Endothelial cell of umbilical vein (primary cell): ENCODE data around the gene LDHA.

Source experiments
- POLR2AphosphoS5 ChIP-seq: IDR thresholded peaks from 2 replicates; pipeline ENCODE4 v1.6.1; 2012; ENCODE audit warnings: low read depth, mild to moderate bottlenecking, control low read depth, low read length, moderate library complexity; ENCODE audit not compliant: insufficient read depth
- TF ChIP-seq, protein P1 (sequence below), 2 donors: IDR thresholded peaks; 1 replicate in 1 of 2; 2 replicates in 1 of 2; pipeline ENCODE4 v1.5.1; 2011; ENCODE audit warnings: low read length in 2 of 2, mild to moderate bottlenecking in 2 of 2, moderate library complexity in 2 of 2, control low read depth in 1 of 2, inconsistent platforms in 1 of 2, low read depth in 1 of 2; ENCODE audit not compliant: insufficient read depth in 1 of 2; ENCODE audit errors: extremely low read depth in 1 of 2

DNA sequence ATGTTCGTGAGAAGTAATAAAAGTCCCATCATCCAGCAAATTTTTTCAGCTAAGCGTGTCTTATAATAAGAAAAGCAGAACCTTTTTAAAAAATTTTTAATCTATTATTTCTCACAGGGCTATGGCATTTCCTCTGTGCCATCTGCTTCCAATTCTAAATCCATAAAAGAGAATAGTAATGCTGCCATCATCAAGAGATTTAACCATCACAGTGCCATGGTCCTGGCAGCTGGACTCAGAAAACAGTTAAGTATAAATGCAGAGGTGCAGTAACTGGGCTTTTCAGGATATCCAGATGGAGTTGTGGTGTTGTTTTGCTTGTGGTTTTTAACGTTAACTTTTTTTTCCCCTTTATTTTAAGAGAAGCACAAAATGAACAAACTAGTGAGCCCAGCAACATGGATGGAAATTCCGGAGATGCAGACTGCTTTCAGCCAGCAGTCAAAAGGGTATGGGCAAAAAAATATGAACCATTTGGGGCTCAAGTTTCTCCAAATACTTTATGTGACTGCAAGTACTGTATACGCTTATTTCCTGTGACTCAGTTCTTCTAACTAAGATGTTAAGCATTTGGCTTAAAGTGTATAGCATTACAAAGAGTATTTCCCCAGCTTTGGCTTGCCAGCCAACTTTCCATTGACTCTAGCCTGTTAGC lies 46.8 kb upstream of the LDHA start:
- no peak for TF ChIP-seq POLR2AphosphoS5
- TF ChIP-seq, protein P1, sequence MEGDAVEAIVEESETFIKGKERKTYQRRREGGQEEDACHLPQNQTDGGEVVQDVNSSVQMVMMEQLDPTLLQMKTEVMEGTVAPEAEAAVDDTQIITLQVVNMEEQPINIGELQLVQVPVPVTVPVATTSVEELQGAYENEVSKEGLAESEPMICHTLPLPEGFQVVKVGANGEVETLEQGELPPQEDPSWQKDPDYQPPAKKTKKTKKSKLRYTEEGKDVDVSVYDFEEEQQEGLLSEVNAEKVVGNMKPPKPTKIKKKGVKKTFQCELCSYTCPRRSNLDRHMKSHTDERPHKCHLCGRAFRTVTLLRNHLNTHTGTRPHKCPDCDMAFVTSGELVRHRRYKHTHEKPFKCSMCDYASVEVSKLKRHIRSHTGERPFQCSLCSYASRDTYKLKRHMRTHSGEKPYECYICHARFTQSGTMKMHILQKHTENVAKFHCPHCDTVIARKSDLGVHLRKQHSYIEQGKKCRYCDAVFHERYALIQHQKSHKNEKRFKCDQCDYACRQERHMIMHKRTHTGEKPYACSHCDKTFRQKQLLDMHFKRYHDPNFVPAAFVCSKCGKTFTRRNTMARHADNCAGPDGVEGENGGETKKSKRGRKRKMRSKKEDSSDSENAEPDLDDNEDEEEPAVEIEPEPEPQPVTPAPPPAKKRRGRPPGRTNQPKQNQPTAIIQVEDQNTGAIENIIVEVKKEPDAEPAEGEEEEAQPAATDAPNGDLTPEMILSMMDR (IDR thresholded peaks at IDR 0.05; ENCODE audit: extremely low read depth in 1 of 2, insufficient read depth in 1 of 2, low read depth in 1 of 2, low read length in 2 of 2), result no peak
